ENCODE data around the gene ANKS1B. TPM values are rescaled to one million over a fixed set of nuclear protein-coding genes. Genes with fewer than 3 reads are reported as not detected.
"Not testable (repeated sequence)": the region's sequence is repeated elsewhere in the genome, so short reads cannot be mapped to it uniquely, and the experiment has no call there.

The ANKS1B gene
- total RNA-seq, 2 donors from 2014 or later: 32.7 to 37.1 TPM

DNA sequence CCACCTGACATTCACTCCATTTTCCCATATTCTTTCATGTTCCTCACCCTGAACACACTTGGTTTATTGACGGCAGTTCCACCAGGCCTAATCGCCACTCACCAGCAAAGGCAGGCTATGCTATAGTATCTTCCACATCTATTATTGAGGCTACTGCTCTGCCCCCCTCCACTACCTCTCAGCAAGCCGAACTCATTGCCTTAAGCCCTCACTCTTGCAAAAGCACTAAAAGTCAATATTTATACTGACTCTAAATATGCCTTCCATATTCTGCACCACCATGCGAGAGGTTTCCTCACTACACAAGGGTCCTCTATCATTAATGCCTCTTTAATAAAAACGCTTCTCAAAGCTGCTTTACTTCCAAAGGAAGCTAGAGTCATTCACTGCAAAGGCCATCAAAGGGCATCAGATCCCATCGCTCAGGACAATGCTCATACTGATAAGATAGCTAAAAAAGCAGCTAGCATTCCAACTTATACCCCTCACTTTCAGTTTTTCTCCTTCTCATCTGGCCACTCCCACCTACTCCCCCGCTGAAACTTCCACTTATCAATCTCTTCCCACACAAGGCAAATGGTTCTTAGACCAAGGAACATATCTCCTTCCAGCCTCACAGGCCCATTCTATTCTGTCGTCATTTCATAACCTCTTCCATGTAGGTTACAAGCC, 265.2 kb downstream of the ANKS1B start:
- DNase-seq (ENCODE audit: low spot score); intact Hi-C loops (cut with DNase I): not testable (repeated sequence)

DNA sequence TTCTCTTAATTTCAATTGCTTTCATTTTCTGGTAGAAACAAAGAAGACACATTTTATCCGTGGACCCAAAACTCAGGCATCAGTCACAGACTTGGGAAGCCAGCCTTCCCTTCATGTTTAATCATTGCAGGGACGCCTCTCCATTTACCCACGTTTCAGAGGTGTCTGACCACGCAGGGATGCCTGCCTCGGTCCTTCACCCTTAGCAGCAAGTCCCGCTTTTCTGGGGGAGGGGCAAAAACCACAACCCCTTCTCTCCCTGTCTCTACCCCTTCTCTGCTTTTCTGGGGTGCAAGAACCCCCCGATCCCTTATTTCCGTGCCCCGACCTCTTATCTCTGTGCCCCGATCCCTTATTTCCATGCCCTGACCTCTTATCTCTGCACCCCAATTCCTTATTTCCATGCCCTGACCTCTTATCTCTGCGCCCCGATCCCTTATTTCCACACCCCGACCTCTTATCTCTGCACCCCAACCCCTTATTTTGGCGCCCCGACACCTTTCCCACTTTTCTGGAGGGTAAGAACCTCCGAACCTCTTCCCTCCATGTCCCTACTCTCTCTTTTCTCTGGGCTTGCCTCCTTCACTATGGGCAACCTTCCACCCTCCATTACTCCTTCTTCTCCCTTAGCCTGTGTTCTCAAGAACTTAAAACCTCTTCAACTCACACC, 268.8 kb downstream of the ANKS1B start:
- intact Hi-C loops (cut with DNase I): not testable (repeated sequence)

DNA sequence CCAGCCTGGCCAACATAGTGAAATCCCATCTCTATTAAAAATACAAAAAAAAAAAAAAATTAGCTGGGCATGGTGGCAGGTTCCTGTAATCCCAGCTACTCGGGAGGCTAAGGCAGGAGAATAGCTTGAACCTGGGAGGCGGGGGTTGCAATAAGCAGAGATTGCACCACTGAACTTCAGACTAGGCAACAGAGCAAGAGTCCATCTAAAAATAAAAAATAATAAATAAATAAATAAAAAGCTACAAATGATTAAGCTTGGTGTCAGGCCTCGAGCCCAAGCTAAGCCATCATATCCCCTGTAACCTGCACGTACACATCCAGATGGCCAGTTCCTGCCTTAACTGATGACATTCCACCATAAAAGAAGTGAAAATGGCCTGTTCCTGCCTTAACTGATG, 269.8 kb downstream of the ANKS1B start:
- intact Hi-C loops (cut with DNase I); DNase-seq (ENCODE audit: low spot score): not testable (repeated sequence)

More for the DNA sequence above, 268.8 kb downstream of the ANKS1B start:
- DNase-seq (ENCODE audit: low spot score): not testable (repeated sequence)

DNA sequence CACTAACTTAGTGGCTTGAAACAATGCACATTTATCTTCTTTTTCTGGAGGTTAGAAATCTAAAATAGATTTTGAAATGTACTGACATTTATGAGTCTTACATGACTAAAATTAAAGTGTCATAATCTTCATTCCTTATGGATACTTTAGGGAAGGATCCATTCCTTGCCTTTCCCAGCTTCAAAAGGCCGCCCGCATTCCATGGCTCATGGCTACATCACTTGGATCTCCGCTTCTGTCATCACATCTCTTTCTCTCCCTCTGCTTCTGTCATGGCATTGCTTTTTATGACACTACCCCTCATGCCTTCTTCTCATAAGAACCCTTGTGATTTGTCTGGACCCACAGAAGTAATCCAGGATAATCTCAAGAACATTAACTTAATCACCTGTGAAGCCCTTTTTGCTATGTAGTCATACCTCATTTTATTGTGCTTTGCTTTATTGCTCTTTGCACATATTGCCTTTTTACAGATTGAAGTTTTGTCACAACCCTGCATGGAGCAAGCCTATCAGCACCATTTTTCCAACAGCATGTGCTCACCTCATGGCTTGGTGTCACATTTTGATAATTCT, 270.7 kb downstream of the ANKS1B start:
- DNase-seq (ENCODE audit: low spot score): no peak
- intact Hi-C loops (cut with DNase I): no loop called here

DNA sequence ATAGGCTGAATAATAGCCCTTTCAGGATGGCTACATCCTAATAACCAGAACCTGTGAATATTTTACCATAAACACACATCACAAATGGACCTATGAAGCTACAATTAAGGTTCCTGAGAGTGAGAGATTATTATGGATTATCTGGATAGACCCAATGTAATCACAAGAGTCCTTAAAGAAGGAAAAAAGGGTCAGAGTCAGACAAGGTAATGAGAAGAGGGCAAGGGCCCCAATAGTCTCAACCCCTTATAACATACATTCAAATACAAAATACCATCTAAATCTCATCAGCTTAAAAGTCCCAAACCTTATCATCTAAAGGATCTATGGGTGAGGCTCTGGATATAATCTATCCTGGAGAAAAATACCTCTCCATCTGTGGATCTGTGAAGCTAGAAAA, 272.5 kb downstream of the ANKS1B start:
- intact Hi-C loops (cut with DNase I): no loop called here
- DNase-seq (ENCODE audit: low spot score): no peak

DNA sequence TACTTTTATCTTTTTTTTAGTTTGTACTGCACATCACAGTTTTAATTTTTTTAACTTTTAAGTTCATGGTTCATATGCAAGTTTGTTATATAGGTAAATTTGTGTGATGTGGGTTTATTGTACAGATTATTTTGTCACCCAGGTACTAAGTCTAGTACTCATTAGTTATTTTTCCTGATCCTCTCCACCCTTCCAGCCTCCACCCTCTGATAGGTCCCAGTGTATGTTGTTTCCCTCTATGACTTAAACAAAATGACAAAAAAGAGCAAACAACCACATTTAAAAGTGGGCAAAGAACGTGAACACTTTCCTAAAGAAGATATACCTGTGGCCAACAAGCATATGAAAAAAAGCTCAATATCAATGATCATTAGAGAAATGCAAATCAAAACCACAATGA, 273.5 kb downstream of the ANKS1B start:
- intact Hi-C loops (cut with DNase I): no loop called here
- DNase-seq (ENCODE audit: low spot score): no peak

DNA sequence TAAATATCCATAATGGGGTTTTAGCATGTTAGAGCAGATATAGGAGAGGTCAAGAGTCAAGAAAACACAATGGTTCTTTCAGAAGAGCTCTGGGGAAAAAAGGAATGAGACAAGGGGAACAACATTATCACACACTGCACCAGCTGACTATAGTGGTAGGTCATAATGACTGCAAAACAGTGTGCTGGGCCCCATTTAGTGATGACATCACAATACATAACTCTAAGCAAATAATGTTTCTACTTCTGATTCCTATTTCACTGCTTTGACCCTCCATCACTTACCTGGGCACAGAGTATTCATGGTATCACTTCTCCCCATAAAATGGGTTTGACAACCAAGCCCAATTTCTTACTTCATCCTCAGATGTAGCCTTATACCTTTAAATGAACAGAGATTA, 275.1 kb downstream of the ANKS1B start:
- intact Hi-C loops (cut with DNase I): no loop called here
- no peak for DNase-seq (ENCODE audit: low spot score)

DNA sequence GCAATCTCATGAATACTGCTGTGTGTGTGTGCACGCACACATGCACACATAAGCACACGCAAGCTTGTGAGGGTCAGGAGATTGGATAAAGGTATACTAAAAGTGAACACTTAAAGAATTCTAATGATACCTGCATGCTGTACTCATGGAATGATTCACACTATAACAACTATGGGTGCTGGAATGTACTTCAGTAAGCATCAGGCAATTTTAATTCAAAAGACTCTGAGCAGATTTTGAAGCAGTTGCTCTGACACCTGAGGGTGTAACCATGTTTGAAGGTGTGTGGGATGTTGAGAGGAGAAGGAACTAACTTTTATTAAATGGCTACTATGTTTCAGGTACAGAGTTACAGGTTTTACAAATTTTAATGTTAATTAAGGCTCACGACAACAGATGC, 275.6 kb downstream of the ANKS1B start:
- no peak for DNase-seq (ENCODE audit: low spot score)
- intact Hi-C loops (cut with DNase I): no loop called here

DNA sequence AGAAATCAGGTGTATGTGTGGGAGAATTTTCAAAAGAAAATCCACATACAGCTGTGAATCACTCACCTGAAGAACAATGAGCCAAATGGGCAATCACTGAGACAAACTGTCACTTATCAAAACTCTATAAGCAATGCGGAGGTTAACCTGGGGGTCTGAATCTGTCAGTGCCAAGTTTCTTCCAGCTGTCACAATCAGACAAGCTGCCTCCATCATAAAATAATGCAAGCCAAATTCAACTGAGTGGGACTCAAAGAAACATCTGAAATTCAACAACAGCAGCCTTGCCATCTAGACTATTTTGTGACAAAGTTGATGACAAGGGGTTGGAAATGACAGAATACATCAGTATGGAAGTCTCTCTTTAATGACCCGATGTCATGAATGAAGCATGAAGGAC, 276.9 kb downstream of the ANKS1B start:
- intact Hi-C loops (cut with DNase I): no loop called here
- DNase-seq (ENCODE audit: low spot score): no peak

DNA sequence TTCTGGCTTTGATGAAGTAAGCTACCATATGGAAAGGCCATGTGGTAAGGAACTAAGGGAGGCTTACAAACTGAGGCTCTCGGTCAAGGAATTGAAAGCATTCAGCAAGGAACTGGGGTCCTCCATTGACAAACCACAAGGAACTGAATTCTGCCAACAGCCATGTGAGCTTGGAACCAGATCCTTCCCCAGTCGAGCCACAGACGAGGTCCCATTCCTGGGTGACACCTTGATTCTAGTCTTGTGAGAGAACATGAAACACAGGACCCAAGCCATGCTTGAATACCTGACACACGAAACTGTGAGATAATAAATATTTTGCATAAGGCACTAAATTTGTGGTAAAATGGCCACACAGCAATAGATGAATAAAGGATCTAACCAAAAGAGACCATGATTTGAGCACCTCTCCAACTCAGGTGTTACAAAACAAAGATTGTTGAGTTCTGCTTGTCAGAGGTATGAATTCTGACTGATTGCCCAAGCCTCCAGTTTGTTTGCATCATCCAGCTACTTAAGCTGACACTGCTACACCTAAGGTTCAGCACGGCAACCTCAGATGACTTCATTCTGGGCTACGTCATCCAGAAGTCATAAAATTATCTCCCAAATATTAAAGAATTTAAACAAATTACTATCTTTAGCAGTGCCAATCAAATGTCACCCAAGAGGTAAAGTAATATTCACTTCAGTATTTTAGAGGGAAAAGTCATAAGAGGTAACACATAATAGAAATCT, 277.8 kb downstream of the ANKS1B start:
- no peak for DNase-seq (ENCODE audit: low spot score)
- intact Hi-C loops (cut with DNase I): no loop called here

DNA sequence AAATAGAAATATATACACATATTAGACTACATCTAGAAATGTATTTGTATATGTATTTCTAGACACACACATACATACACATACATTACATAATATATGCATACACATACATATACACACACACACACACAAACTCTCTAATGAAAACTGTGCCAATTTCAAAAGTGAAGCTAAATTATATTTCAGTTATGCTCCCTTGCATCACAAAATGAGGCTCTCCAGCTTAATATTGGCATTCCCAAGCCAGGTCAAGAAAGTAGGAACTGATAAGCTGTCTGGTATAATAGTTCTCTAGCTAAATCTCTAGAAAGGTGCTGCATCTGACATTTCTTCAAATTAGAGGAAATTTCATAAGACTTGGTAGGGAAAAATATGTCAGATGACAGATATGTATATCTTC, 280.3 kb downstream of the ANKS1B start:
- DNase-seq (ENCODE audit: low spot score): no peak
- intact Hi-C loops (cut with DNase I): no loop called here

DNA sequence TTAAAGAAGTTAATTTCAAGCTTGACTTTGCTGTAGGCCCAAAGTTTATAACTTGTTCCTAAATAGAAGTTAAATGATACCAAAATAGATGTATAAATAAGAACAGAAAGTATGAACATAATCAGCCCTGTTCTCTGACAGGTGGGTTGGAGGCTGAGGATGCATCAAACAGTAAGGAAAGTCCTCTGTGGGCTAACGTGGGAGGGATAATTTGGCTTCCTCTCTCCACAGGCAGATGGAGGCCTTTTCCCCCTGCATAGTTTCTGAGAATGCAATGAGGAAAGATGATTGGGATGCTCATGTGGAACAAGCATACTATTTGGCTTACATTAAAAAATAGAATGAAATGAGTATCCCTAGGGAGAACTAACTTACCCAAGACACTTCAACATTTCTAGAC, 280.7 kb downstream of the ANKS1B start:
- DNase-seq (ENCODE audit: low spot score): no peak
- intact Hi-C loops (cut with DNase I): no loop called here

DNA sequence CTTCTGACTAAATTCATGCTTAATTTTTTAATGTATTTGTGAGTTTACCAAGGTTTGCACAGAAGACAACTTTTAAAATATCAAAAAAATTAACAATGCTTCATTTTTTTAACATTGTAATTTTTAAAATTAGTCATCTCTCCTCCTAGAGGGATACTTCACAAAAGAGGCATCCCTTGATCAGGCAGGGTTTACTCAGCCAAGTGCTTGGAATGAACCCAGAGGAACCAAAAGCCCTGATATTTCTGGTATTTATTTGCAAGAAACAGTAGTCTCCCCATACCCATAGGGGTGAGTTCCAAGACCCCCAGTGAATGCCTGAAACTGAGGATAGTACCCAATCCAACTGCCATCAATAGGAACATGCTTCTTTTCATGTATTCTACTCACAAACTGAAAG, 284.7 kb downstream of the ANKS1B start:
- intact Hi-C loops (cut with DNase I): no loop called here

DNA sequence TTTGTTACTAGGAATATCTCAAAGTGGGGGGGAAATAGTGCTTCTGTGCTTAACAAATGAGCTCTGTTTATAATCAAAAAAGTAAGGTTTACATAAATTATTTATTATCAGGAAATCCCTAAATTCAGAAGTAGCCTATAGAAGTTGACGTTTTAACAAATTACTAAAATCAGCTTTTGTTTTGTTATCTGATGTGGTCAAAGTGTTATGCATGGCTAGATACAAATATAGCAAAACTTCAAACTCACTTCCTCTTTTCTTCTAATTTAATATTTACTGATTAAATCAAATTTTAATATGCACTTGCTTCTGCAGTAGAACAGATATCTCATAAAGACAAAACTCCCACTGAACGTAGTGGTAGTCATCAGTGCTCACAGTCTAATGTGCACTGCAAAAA, 289.7 kb downstream of the ANKS1B start:
- intact Hi-C loops (cut with DNase I): no loop called here
- no peak for DNase-seq (ENCODE audit: low spot score)

More for the DNA sequence above, 284.7 kb downstream of the ANKS1B start:
- DNase-seq (ENCODE audit: low spot score): no peak

DNA sequence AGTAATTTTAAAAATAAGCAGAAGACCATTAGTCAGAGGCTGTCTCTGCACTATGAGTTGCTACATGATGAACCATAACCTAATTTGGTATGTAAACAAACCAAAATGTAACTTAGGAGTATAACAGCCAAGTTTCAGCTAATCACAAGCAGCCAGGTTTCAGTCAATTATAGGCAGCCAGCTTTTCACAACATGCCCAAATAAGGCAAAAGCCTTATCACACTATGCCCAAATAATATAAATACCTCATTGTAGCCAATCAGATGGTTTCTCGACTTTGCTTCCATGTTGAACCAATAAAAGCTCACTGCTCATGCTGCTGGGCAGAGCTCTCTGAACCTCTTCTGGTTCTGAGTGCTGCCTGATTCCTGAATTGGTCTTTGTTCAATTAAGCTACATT, 298.6 kb downstream of the ANKS1B start:
- intact Hi-C loops (cut with DNase I): no loop called here
- DNase-seq (ENCODE audit: low spot score): no peak

DNA sequence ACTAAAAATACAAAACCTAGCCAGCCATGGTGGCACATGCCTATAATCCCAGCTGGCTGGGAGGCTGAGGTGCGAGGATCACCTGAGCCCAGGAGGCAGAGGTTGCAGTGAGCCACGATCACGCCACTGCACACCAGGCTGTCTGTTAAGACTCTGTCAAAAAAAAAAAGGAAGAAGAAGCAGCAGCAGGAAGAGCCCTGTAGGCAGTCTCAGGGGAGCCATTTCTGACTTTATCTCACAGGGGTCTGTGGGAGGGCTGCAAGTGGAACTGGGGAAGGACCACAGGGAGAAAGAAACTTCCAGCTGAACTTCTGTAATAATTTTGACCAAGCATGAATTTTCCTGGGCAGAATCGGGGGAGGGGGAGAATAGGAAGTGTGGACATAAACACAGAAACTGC, 304.5 kb downstream of the ANKS1B start:
- no peak for DNase-seq (ENCODE audit: low spot score)
- intact Hi-C loops (cut with DNase I): no loop called here

DNA sequence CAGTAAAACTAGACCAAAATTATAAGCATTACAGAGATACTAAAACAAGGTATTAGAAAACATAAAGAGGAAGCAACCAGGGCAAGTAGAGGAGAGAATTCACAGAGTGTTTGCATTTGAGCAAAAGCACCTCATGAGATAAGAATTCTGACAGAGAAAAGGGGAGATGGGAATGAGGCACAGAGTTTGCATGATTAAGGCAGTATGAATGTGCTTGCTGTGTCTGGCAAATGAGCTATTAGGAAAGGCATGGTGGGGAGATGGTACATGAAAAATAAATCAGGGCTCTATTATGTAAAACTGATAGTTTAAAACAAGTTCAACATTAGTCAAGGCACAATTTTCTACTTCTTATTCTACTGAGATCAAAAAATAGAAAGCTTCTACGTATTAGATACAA, 314.1 kb downstream of the ANKS1B start:
- intact Hi-C loops (cut with DNase I): no loop called here
- no peak for DNase-seq (ENCODE audit: low spot score)

DNA sequence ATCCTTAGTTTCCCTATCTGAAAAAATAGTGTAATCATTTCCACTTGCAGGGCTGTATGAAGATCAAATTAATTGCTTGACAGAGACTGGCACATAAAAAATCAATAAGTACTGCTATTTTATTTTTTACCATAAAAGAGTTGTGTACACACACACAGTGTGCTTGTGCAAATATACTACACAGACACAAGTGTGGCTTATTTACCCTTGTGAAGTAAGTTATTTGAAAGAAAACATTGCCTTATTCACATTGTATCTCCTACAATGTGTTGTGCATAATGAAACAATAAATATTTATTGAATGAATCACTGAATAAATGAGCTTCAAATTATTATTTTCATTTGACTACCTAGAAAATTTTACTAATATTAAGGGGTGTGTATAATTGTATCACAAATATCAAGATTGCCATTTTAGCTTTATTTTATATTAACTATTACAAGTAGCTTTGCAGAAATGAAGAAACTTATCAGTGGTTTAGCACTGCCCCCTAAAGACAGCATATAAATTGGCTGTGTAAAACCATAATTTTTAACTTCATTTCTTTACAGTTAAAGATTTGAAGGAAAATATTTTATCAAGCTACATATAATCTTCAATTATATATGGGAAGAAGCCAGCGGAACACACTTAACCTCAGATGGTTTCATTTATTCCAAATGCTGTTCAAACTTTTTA, 325.9 kb downstream of the ANKS1B start:
- intact Hi-C loops (cut with DNase I): no loop called here
- DNase-seq (ENCODE audit: low spot score): no peak

DNA sequence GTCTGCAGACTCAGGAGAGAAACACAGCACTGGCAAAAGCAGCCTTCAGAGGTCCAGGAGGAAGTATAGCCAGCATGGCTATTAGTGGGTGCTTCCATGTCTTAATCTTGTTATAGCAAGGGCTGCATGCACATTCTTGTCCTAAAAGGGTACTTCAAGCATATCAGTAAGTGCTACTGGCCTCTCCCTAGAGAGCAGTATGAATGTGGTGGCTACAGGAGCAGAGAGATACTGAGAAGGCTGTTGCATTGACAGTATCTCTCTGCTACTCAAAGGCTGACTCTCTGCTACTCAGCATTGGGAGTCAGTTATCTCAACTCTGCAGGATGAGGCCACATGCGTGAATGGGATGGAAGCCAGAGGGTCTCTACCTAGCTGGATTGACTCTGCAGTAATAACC, 335.2 kb downstream of the ANKS1B start:
- intact Hi-C loops (cut with DNase I): no loop called here
- no peak for DNase-seq (ENCODE audit: low spot score)

DNA sequence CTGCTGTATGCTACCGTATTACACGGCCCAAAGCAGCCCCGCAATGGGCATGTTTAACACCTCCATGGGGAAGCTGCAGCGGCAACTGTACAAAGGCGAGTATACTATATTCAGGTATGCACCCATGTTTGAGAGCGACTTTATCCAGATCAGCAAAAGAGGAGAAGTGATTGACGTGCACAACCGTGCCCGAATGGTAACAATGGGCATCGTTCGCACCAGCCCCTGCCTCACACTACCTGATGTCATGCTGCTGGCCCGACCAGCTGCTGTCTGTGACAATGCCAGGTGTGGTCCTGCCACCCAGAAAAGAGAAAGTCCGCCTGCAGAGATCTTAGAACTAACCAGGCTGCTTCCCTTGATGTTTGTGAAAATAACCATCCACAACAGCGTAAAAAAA, 336.6 kb downstream of the ANKS1B start:
- intact Hi-C loops (cut with DNase I): no loop called here
- no peak for DNase-seq (ENCODE audit: low spot score)

Data from posterior vena cava (tissue), 2 donors.